Glutamatergic neuron (in vitro differentiated cells): ENCODE data around the gene PAPOLA. TPM values are rescaled to one million over a fixed set of nuclear protein-coding genes. Genes with fewer than 3 reads are reported as not detected.

Experiments used
- DNase-seq: peaks from one replicate; pipeline ENCODE4 v3.0.0; 2022
- H3K27ac Mint-ChIP-seq: one replicate; pipeline ENCODE4 v1.8.0; 2020; ENCODE audit warnings: mild to moderate bottlenecking, mixed read lengths, inconsistent platforms; ENCODE audit not compliant: unreplicated experiment
- H3K27me3 Mint-ChIP-seq: one replicate; pipeline ENCODE4 v1.8.0; 2020; ENCODE audit warnings: mild to moderate bottlenecking, moderate library complexity, mixed read lengths, inconsistent platforms; ENCODE audit not compliant: unreplicated experiment
- H3K36me3 Mint-ChIP-seq: one replicate; pipeline ENCODE4 v1.8.0; 2020; ENCODE audit warnings: mild to moderate bottlenecking, mixed read lengths, inconsistent platforms; ENCODE audit not compliant: unreplicated experiment
- H3K4me1 Mint-ChIP-seq: one replicate; pipeline ENCODE4 v1.8.0; 2020; ENCODE audit warnings: mild to moderate bottlenecking, low read depth, mixed read lengths, inconsistent platforms; ENCODE audit not compliant: unreplicated experiment
- H3K4me3 Mint-ChIP-seq: one replicate; pipeline ENCODE4 v1.8.0; 2020; ENCODE audit warnings: mild to moderate bottlenecking, mixed read lengths, inconsistent platforms; ENCODE audit not compliant: unreplicated experiment
- H3K9me3 Mint-ChIP-seq: one replicate; pipeline ENCODE4 v1.8.0; 2020; ENCODE audit warnings: mild to moderate bottlenecking, moderate library complexity, mixed read lengths, inconsistent platforms; ENCODE audit not compliant: unreplicated experiment
- total RNA-seq: library from RNA; stranded (reverse); fragmentation: NEBNext Ultra II Directional; extraction: Animal tissue kit (Norgen Biotek cat#: 25700); gene quantifications from one replicate; pipeline ENCODE4 v1.2.1, GENCODE V29; 2021; ENCODE audit not compliant: unreplicated experiment
- TF ChIP-seq, protein P1 (sequence below): fragments of 200-600 bp; sonication (generic); IDR thresholded peaks from one replicate; pipeline ENCODE4 v1.5.0; 2021; ENCODE audit not compliant: partially characterized antibody, unreplicated experiment

The PAPOLA gene
- total RNA-seq, 1 donor from 2014 or later: 169 TPM

DNA sequence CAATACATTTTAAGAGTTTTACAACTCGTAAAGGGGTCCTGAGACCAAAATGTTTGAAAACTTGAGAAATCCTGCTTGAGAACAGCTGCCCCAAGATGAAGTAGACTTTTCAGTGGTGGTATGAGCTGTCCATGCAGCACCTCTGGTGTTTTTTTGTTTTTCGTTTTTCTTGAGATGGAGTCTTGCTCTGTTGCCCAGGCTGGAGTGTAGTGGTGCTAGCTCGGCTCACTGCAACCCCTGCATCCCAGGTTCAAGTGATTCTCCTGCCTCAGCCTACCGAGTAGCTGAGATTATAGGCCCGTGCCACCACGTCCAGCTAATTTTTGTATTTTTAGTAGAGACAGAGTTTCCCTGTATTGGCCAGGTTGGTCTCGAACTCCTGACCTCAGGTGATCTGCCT lies 5.5 kb downstream of the PAPOLA start:
- no peak overlapping the region for H3K27ac Mint-ChIP-seq

DNA sequence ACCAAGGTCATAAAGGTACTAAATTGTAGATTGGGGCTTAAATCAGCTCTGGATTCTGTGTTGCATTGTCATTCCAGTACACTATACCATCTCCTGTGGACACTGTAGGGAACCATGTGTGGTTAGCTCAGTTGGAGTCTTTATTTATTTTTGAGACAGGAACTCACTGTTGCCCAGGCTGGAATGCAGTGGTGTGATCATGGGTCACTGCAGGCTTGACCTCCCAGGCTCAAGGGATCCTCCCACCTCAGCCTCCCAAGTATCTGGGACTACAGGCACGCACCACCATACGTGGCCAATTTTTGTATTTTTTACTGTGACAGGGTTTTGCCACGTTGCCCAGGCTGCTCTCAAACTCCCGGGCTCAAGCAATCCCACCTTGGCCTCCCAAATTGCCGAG lies 6.7 kb downstream of the PAPOLA start:
- peaks cover 19% of the 10 kb centered on the region for H3K4me1 Mint-ChIP-seq
- DNase-seq: no peak
- no peak overlapping the region for H3K27ac Mint-ChIP-seq
- no peaks in the 10 kb centered on the region for H3K36me3 Mint-ChIP-seq
- TF ChIP-seq, protein P1, sequence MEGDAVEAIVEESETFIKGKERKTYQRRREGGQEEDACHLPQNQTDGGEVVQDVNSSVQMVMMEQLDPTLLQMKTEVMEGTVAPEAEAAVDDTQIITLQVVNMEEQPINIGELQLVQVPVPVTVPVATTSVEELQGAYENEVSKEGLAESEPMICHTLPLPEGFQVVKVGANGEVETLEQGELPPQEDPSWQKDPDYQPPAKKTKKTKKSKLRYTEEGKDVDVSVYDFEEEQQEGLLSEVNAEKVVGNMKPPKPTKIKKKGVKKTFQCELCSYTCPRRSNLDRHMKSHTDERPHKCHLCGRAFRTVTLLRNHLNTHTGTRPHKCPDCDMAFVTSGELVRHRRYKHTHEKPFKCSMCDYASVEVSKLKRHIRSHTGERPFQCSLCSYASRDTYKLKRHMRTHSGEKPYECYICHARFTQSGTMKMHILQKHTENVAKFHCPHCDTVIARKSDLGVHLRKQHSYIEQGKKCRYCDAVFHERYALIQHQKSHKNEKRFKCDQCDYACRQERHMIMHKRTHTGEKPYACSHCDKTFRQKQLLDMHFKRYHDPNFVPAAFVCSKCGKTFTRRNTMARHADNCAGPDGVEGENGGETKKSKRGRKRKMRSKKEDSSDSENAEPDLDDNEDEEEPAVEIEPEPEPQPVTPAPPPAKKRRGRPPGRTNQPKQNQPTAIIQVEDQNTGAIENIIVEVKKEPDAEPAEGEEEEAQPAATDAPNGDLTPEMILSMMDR: no peak
- no peaks in the 10 kb centered on the region for H3K27me3 Mint-ChIP-seq
- no peak overlapping the region for H3K4me3 Mint-ChIP-seq
- no peaks in the 10 kb centered on the region for H3K9me3 Mint-ChIP-seq

More for the DNA sequence above, 5.5 kb downstream of the PAPOLA start:
- peaks cover 26% of the 10 kb centered on the region for H3K4me1 Mint-ChIP-seq
- H3K36me3 Mint-ChIP-seq: no peaks in the 10 kb centered on the region
- DNase-seq: no peak
- peaks cover 5% of the 10 kb centered on the region for H3K27me3 Mint-ChIP-seq
- peaks cover 6% of the 10 kb centered on the region for H3K9me3 Mint-ChIP-seq
- TF ChIP-seq, protein P1: no peak
- no peak overlapping the region for H3K4me3 Mint-ChIP-seq

DNA sequence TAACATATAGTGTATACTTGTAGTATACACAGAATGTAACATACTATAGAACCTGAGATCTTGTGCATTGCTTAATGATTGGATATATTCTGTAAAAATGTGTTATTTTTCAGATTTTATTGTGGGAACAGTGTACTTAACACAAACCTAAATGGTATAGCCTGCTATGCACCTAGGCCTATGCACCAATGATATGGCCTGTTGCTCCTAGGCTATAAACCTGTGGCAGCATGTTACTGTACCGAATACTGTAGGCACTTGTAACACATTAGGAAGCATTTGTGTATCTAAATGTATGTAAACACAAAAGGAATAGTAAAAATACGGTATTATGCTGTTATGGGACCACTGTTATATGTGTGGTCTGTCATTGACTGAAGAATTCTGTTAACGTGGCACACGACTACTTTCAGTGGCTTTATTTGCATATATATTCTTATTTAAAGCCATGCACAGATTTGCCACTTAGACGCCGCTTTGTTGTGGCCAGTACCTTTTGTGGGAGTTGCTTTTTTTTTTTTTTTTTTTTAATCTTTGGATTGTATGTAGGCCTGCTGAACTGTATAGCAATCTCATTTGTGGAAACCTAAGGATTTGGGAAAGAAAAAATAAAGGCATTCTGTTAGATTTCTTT lies 7.4 kb downstream of the PAPOLA start:
- H3K9me3 Mint-ChIP-seq: no peaks in the 10 kb centered on the region
- H3K4me3 Mint-ChIP-seq: no peak overlapping the region
- H3K4me1 Mint-ChIP-seq: peaks cover 13% of the 10 kb centered on the region
- no peaks in the 10 kb centered on the region for H3K27me3 Mint-ChIP-seq
- H3K27ac Mint-ChIP-seq: no peak overlapping the region
- TF ChIP-seq, protein P1: no peak
- no peaks in the 10 kb centered on the region for H3K36me3 Mint-ChIP-seq
- DNase-seq: no peak

DNA sequence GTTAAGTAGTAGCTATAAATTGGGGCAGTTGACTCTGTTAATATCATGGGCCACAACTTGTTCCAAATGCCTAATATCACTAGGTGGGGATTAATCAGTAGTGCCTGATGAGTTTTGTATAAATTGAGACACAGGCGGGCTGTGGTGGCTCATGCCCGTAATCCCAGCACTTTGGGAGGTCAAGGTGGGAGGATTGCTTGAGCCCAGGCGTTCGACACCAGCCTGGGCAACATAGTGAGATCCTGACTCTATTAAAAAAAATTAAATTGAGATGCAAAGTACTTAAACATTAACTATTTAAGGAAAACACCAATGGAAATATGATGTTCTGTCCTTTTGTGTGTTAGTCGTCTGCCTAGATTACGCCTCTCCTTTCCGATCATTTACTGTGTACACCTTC lies 9.0 kb downstream of the PAPOLA start:
- Mint-ChIP-seq H3K9me3 (no peaks in the 10 kb centered on the region), H3K27me3 (no peaks in the 10 kb centered on the region), H3K4me1 (peaks cover 5% of the 10 kb centered on the region), H3K36me3 (no peaks in the 10 kb centered on the region), H3K27ac (no peak overlapping the region), H3K4me3 (no peak overlapping the region)
- TF ChIP-seq, protein P1: no peak
- DNase-seq: no peak

DNA sequence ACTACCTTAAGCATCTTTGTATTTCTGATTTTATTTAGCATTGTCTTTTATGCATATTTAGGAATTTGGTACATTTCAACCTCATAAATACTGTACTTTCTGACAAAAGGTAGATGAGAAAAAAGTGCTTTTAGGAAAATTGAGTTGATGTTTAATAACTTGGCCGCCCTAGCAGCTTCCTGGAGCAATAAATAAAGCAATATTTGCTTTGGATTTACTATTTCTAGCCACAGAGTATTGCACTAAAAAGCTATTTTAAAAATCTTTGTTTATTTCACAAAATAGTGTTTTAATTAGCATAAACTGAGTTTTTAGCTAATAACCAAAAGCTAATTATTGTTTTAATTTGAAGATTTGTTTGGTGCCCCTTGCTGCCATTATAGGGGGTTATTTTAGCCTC lies 9.5 kb downstream of the PAPOLA start:
- Mint-ChIP-seq H3K4me3 (no peak overlapping the region), H3K27me3 (no peaks in the 10 kb centered on the region), H3K4me1 (peaks cover 5% of the 10 kb centered on the region), H3K9me3 (no peaks in the 10 kb centered on the region), H3K27ac (no peak overlapping the region), H3K36me3 (no peaks in the 10 kb centered on the region)
- no peak for DNase-seq
- TF ChIP-seq, protein P1: no peak
